GM12878 (cell line): ENCODE measurements around the gene PGLYRP4. TPM values are rescaled to one million over a fixed set of nuclear protein-coding genes. Genes with fewer than 3 reads are reported as not detected.

Source experiments
- BACH1 ChIP-seq: fragments of 450-650 bp; IDR thresholded peaks from 2 replicates; pipeline ENCODE4 v1.6.1; 2017; ENCODE audit warnings: mild to moderate bottlenecking, borderline replicate concordance
- BHLHE40 ChIP-seq, 2 experiments: fragments of 450-650 bp in 1 of 2; IDR thresholded peaks; 2 replicates each; pipeline ENCODE4 v1.6.1; 2011 to 2017; ENCODE audit warnings: low read depth in 2 of 2, borderline replicate concordance in 1 of 2, improper control_type of control experiment in 1 of 2, low read length in 1 of 2, mild to moderate bottlenecking in 1 of 2
- BRCA1 ChIP-seq: IDR thresholded peaks from 2 replicates; pipeline ENCODE4 v1.6.1; 2011; ENCODE audit warnings: low read depth, low read length, improper control_type of control experiment
- CBFB ChIP-seq: IDR thresholded peaks from 2 replicates; pipeline ENCODE4 v1.6.1; 2016; ENCODE audit warnings: antibody characterized with exemption, low read depth
- CREB1 ChIP-seq: IDR thresholded peaks from 2 replicates; pipeline ENCODE4 v1.6.1; 2012; ENCODE audit warnings: low read depth, mild to moderate bottlenecking, inconsistent platforms
- DPF2 ChIP-seq: fragments of 450-650 bp; IDR thresholded peaks from 2 replicates; pipeline ENCODE4 v1.6.1; 2017; ENCODE audit warnings: mild to moderate bottlenecking
- ESRRA ChIP-seq: IDR thresholded peaks from 2 replicates; pipeline ENCODE4 v1.6.1; 2012; ENCODE audit warnings: mild to moderate bottlenecking, low read length, improper control_type of control experiment
- HDAC6 ChIP-seq: fragments of 200-600 bp; sonication (generic); IDR thresholded peaks from one replicate; pipeline ENCODE4 v1.8.0; 2017; ENCODE audit warnings: antibody characterized with exemption; ENCODE audit not compliant: unreplicated experiment
- MTA3 ChIP-seq: IDR thresholded peaks from 2 replicates; pipeline ENCODE4 v1.6.1; 2012; ENCODE audit warnings: low read length, inconsistent platforms, borderline replicate concordance
- NFIC ChIP-seq: IDR thresholded peaks from 2 replicates; pipeline ENCODE4 v1.6.1; 2012; ENCODE audit warnings: low read depth, mild to moderate bottlenecking, inconsistent platforms, low read length, moderate library complexity
- NFYA ChIP-seq: IDR thresholded peaks from 2 replicates; pipeline ENCODE4 v1.6.1; 2011; ENCODE audit warnings: low read depth, mild to moderate bottlenecking, low read length, improper control_type of control experiment, borderline replicate concordance
- NR2C1 ChIP-seq: fragments of 450-650 bp; IDR thresholded peaks from 2 replicates; pipeline ENCODE4 v1.6.1; 2017; ENCODE audit warnings: antibody characterized with exemption, mild to moderate bottlenecking, moderate library complexity
- NRF1 ChIP-seq: conservative IDR thresholded peaks from 2 replicates; pipeline ENCODE4 v1.6.1; 2011; ENCODE audit warnings: mild to moderate bottlenecking, low read depth, low read length, improper control_type of control experiment
- PAX8 ChIP-seq: fragments of 450-650 bp; IDR thresholded peaks from 2 replicates; pipeline ENCODE4 v1.6.1; 2017; ENCODE audit warnings: mild to moderate bottlenecking, moderate library complexity
- POLR2A ChIP-seq: IDR thresholded peaks from 2 replicates; pipeline ENCODE4 v1.6.1; 2011; ENCODE audit warnings: low read depth, mild to moderate bottlenecking, low read length
- POLR2AphosphoS2 ChIP-seq: IDR thresholded peaks from 2 replicates; pipeline ENCODE4 v1.6.1; 2011; ENCODE audit warnings: low read depth, mild to moderate bottlenecking, low read length, improper control_type of control experiment, moderate library complexity
- SIN3A ChIP-seq: IDR thresholded peaks from 2 replicates; pipeline ENCODE4 v1.6.1; 2012; ENCODE audit warnings: low read depth, low read length, improper control_type of control experiment
- STAT3 ChIP-seq: IDR thresholded peaks from 2 replicates; pipeline ENCODE4 v1.6.1; 2011; ENCODE audit warnings: low read depth, low read length, improper control_type of control experiment
- TCF3 ChIP-seq: IDR thresholded peaks from 2 replicates; pipeline ENCODE4 v1.6.1; 2012; ENCODE audit warnings: low read depth, mild to moderate bottlenecking, low read length, borderline replicate concordance; ENCODE audit not compliant: insufficient read depth
- YY1 ChIP-seq: IDR thresholded peaks from 2 replicates; pipeline ENCODE4 v1.6.1; 2011; ENCODE audit warnings: low read depth, mild to moderate bottlenecking, low read length
- ZSCAN29 ChIP-seq: fragments of 450-650 bp; IDR thresholded peaks from 2 replicates; pipeline ENCODE4 v1.6.1; 2017; ENCODE audit warnings: mild to moderate bottlenecking, moderate library complexity
- polyA plus RNA-seq, 11 experiments: library from polyadenylated mRNA; depleted of rRNA in 4 of 11; unstranded in 6 of 11; stranded (reverse) in 5 of 11; fragments of >200 nt; fragmentation: Nextera tagmentation in 4 of 11; fragmentation: Illumina TruSeq in 1 of 11; extraction: Ambion mirVana in 4 of 11; extraction: Trizol in 1 of 11; gene quantifications; 1 replicate in 1 of 11; 2 replicates in 10 of 11; pipeline versions ENCODE4 v1.2.1 to v1.2.3, GENCODE V29; 2011 to 2016; ENCODE audit warnings: inconsistent platforms in 2 of 11, missing spikeins in 2 of 11, low read depth in 1 of 11
- total RNA-seq, 4 experiments: library from RNA; depleted of rRNA in 3 of 4; stranded (reverse); fragments of >200 nt in 3 of 4; fragmentation: Illumina TruSeq in 1 of 4; extraction: Trizol in 1 of 4; gene quantifications; 2 replicates each; pipeline versions ENCODE4 v1.2.1 to v1.2.3, GENCODE V29; 2013 to 2021
- TF ChIP-seq, protein P1 (sequence below): fragments of 450-650 bp; formaldehyde crosslinking; IDR thresholded peaks from 2 replicates; pipeline ENCODE4 v1.5.0; 2022; ENCODE audit warnings: mild to moderate bottlenecking, missing genetic modification characterization
- TF ChIP-seq, protein P2 (sequence below): IDR thresholded peaks from 2 replicates; pipeline ENCODE4 v1.6.1; 2012; ENCODE audit warnings: low read length, inconsistent platforms
- TF ChIP-seq, protein P3 (sequence below): fragments of 450-650 bp; IDR thresholded peaks from 2 replicates; pipeline ENCODE4 v1.6.1; 2016; ENCODE audit warnings: mild to moderate bottlenecking

The PGLYRP4 gene
- total and polyA plus RNA-seq, 10 of the 15 experiments (the other 5 are each of a cell fraction or from before 2014, with no cell fraction given) = 0.22 to 3.0 (median 0.44) TPM

DNA sequence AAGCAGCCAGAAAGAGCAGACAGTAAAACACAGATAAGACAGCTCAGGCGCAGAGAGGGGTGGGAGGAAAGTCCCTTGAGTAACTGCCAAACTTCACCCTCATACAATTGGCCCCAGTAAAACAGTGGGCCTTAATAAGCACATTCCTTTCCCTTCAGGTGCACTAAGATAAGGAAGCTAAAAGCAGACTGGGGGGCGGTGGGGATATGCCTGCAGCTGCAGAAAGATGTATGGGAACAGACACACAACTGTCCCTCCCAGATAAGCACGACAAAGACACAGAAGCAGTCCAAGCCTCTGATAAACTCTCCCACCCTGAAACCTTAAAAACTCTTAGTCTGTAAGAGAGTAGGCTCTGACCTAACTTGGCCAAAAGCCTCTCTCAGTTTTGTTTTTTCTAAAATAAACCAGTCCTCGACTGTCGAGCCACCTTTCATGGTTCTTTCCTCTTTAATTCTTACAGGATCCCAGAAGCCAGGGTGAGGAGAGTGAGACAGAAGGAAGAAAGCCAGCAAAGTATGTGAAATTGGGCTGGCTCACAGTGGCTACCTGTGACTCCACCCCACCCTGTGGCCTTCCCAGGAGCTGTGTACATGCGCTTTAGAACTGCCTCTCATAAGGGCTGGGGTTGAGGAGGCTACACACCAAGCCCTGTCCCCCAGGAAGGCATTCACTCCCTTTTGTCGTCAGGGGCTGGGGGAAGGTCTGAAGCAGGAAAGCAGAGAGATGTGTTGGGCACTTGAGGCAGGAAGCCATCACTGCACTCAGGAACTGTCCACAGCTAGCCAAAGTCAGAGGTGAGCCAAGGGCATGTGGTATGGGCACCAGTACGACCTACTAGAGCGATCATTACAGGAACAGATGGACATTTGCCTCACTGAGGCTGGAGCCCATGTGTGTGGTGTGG is 4.6 kb downstream of the PGLYRP4 start (continued):
- TF ChIP-seq, protein P1, sequence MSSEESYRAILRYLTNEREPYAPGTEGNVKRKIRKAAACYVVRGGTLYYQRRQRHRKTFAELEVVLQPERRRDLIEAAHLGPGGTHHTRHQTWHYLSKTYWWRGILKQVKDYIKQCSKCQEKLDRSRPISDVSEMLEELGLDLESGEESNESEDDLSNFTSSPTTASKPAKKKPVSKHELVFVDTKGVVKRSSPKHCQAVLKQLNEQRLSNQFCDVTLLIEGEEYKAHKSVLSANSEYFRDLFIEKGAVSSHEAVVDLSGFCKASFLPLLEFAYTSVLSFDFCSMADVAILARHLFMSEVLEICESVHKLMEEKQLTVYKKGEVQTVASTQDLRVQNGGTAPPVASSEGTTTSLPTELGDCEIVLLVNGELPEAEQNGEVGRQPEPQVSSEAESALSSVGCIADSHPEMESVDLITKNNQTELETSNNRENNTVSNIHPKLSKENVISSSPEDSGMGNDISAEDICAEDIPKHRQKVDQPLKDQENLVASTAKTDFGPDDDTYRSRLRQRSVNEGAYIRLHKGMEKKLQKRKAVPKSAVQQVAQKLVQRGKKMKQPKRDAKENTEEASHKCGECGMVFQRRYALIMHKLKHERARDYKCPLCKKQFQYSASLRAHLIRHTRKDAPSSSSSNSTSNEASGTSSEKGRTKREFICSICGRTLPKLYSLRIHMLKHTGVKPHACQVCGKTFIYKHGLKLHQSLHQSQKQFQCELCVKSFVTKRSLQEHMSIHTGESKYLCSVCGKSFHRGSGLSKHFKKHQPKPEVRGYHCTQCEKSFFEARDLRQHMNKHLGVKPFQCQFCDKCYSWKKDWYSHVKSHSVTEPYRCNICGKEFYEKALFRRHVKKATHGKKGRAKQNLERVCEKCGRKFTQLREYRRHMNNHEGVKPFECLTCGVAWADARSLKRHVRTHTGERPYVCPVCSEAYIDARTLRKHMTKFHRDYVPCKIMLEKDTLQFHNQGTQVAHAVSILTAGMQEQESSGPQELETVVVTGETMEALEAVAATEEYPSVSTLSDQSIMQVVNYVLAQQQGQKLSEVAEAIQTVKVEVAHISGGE (CRISPR knock-in tag) = no peak
- no peak for TF ChIP-seq BRCA1
- TF ChIP-seq POLR2A = peak; percentile 38; the same call in 1 of the 2 replicates
- no peak for TF ChIP-seq BACH1
- no peak for TF ChIP-seq STAT3
- TF ChIP-seq NR2C1 = no peak
- TF ChIP-seq, protein P2, sequence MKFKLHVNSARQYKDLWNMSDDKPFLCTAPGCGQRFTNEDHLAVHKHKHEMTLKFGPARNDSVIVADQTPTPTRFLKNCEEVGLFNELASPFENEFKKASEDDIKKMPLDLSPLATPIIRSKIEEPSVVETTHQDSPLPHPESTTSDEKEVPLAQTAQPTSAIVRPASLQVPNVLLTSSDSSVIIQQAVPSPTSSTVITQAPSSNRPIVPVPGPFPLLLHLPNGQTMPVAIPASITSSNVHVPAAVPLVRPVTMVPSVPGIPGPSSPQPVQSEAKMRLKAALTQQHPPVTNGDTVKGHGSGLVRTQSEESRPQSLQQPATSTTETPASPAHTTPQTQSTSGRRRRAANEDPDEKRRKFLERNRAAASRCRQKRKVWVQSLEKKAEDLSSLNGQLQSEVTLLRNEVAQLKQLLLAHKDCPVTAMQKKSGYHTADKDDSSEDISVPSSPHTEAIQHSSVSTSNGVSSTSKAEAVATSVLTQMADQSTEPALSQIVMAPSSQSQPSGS = 0 out of 2 replicates have a peak, but pooled peaks have one; percentile 39
- no peak for TF ChIP-seq SIN3A
- no peak for TF ChIP-seq TCF3
- no peak for TF ChIP-seq POLR2AphosphoS2
- no peak for TF ChIP-seq HDAC6
- TF ChIP-seq DPF2 = no peak
- no peak for TF ChIP-seq PAX8
- 0 out of 4 replicates have a peak, but pooled peaks of 1 of the 2 experiments have one; percentile 10 for TF ChIP-seq BHLHE40 (IDR thresholded peaks at IDR 0.05; ENCODE audit: borderline replicate concordance in 1 of 2, low read depth in 2 of 2, low read length in 1 of 2)
- TF ChIP-seq, protein P3, sequence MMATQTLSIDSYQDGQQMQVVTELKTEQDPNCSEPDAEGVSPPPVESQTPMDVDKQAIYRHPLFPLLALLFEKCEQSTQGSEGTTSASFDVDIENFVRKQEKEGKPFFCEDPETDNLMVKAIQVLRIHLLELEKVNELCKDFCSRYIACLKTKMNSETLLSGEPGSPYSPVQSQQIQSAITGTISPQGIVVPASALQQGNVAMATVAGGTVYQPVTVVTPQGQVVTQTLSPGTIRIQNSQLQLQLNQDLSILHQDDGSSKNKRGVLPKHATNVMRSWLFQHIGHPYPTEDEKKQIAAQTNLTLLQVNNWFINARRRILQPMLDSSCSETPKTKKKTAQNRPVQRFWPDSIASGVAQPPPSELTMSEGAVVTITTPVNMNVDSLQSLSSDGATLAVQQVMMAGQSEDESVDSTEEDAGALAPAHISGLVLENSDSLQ = no peak
- peak; percentile 33; the same call in 1 of the 2 replicates for TF ChIP-seq MTA3
- no peak for TF ChIP-seq NFYA
- TF ChIP-seq NRF1 = no peak
- no peak for TF ChIP-seq ESRRA
- peak; percentile 31; the same call in 1 of the 2 replicates for TF ChIP-seq NFIC
- TF ChIP-seq CREB1 = no peak
- TF ChIP-seq CBFB = no peak
- TF ChIP-seq ZSCAN29 = no peak
- TF ChIP-seq YY1 = no peak
